Measurements from ENCODE around the gene GRIN2D. TPM values are rescaled to one million over a fixed set of nuclear protein-coding genes. Genes with fewer than 3 reads are reported as not detected.
A peak's percentile ranks its signal among the peaks of the same experiment; 100 is the strongest.

GRIN2D gene
- polyA plus RNA-seq, 1 of the 3 experiments (the other 2 are of a cell fraction) = 0.92 TPM

DNA sequence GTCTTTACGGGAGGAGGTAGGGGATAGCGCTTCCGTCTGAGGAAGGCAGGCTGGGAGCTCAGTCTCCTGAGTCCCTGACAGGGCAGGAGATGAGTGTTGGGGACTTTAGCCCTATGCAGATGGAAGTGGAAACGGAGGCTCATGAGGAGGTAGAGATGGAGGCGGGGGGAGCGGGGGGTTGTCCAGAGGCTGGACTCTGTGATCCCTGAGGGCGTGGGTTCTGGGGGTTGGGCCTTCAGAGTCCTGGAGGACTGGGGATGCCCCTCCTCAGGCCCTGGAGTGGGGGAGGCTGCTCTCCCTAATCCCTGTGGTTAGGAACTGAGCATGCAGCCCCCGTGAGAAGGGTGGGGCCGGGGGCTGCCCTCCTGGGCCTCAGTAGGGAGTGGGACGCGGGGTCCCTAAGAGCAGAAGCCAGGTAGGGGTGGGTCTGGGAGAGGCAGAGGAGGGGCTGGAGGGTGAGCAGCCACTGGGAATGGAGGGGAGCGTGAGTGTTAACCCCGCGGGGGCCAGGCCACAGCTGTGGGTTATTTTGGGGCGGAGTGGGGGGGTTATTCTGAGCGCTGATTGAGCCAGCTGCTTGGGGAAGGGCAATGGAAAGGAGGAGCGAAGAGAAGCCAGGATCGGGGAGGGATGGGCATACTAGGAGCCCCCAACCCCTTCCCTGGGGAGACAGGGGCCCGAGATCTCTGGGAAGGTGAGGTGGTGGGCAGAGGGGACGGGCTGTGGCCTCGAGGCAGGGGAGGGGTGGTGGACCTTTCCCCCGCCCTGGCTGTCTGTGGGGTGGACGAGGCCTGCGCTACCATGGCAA is 2.8 kb downstream of the GRIN2D start (continued):
- TF ChIP-seq, protein P1, sequence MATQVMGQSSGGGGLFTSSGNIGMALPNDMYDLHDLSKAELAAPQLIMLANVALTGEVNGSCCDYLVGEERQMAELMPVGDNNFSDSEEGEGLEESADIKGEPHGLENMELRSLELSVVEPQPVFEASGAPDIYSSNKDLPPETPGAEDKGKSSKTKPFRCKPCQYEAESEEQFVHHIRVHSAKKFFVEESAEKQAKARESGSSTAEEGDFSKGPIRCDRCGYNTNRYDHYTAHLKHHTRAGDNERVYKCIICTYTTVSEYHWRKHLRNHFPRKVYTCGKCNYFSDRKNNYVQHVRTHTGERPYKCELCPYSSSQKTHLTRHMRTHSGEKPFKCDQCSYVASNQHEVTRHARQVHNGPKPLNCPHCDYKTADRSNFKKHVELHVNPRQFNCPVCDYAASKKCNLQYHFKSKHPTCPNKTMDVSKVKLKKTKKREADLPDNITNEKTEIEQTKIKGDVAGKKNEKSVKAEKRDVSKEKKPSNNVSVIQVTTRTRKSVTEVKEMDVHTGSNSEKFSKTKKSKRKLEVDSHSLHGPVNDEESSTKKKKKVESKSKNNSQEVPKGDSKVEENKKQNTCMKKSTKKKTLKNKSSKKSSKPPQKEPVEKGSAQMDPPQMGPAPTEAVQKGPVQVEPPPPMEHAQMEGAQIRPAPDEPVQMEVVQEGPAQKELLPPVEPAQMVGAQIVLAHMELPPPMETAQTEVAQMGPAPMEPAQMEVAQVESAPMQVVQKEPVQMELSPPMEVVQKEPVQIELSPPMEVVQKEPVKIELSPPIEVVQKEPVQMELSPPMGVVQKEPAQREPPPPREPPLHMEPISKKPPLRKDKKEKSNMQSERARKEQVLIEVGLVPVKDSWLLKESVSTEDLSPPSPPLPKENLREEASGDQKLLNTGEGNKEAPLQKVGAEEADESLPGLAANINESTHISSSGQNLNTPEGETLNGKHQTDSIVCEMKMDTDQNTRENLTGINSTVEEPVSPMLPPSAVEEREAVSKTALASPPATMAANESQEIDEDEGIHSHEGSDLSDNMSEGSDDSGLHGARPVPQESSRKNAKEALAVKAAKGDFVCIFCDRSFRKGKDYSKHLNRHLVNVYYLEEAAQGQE (IDR thresholded peaks at IDR 0.05; ENCODE audit: low read depth, low read length) = no peak
- TF ChIP-seq SIN3A (IDR thresholded peaks at IDR 0.05; ENCODE audit: borderline replicate concordance, low read depth, low read length) (no peak), TCF12 (IDR thresholded peaks at IDR 0.05) (no peak), ELF1 (IDR thresholded peaks at IDR 0.05) (no peak), NRF1 (IDR thresholded peaks at IDR 0.05; ENCODE audit: low read depth, low read length) (no peak), TEAD4 (IDR thresholded peaks at IDR 0.05; ENCODE audit: borderline replicate concordance, insufficient read depth) (no peak), GATA2 (CRISPR knock-in tag; IDR thresholded peaks at IDR 0.05) (no peak), GABPA (IDR thresholded peaks at IDR 0.05; ENCODE audit: low read depth) (no peak), YY1 (IDR thresholded peaks at IDR 0.05; ENCODE audit: low read depth) (no peak), FOSL2 (IDR thresholded peaks at IDR 0.05; ENCODE audit: borderline replicate concordance, low read depth) (no peak), FOXJ3 (CRISPR knock-in tag; IDR thresholded peaks at IDR 0.05) (no peak)

DNA sequence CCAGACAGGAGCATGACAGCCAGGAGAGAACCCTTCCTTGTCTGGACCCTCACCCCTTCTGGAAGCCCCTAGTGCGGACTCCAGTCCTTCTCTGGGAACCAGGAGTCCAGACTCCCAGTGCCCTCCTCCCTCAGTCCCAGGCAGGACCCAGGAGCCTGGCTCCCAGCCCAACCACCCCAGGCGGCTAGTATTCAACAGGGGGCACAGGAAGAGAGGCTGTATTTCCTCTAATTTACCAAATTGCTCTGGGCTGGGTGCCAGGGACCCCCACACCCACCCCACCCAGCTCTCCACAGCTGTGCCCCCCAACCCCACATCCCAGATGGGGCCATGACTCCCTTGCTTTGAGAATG is 3.3 kb downstream of the GRIN2D start:
- peaks cover 4 to 45% of the 10 kb centered on the region in 2 experiments; a peak in 3 of 4 replicates for H3K4me1 ChIP-seq (ENCODE audit: control insufficient read depth in 1 of 2, insufficient read depth in 2 of 2, low read depth in 1 of 2, low read length in 1 of 2)
- DNase-seq = no peak
- TF ChIP-seq NRF1 (IDR thresholded peaks at IDR 0.05; ENCODE audit: low read depth, low read length) (no peak), RAD21 (IDR thresholded peaks at IDR 0.05; ENCODE audit: low read length) (no peak)
- no peak overlapping the region for H3K9ac ChIP-seq
- peaks cover 26% of the 10 kb centered on the region for H3F3A ChIP-seq (replicated peaks; ENCODE audit: insufficient read depth)
- H3K4me2 ChIP-seq = 0 out of 2 replicates have a peak overlapping the region, but pooled peaks have one; percentile 11
- H2AFZ ChIP-seq (ENCODE audit: low read depth) = no peak overlapping the region
- H3K9me2 ChIP-seq = no peaks in the 10 kb centered on the region
- WGBS (ENCODE audit: low lambda C conversion rate) = no CpG with 5 or more reads among the region's 2 CpGs
- no peaks in the 10 kb centered on the region for H4K20me1 ChIP-seq (ENCODE audit: insufficient read depth)
- CTCF ChIA-PET = no interaction called here
- POLR2A ChIA-PET = no interaction called here
- no peaks in the 10 kb centered on the region for H3K36me3 ChIP-seq (replicated peaks in 1 of 2; ENCODE audit: control insufficient read depth in 1 of 2, insufficient read depth in 2 of 2, low read length in 1 of 2)
- H3K27me3 ChIP-seq (ENCODE audit: insufficient read depth) = no peaks in the 10 kb centered on the region
- H3K9me3 ChIP-seq = no peaks in the 10 kb centered on the region
- no peaks in the 10 kb centered on the region for H3K79me2 ChIP-seq (ENCODE audit: insufficient read depth)
- no peak overlapping the region for H3K4me3 ChIP-seq (ENCODE audit: low read depth in 2 of 2, low read length in 1 of 2)
- H3K27ac ChIP-seq (ENCODE audit: low read depth in 2 of 2, low read length in 1 of 2) = no peak overlapping the region
